Eye (tissue), 1 donor: ENCODE data around the gene OSGEPL1.
"Not testable (repeated sequence)": the region's sequence is repeated elsewhere in the genome, so short reads cannot be mapped to it uniquely, and the experiment has no call there.

ENCODE experiments used
- DNase-seq: peaks from one replicate; pipeline ENCODE4 v3.0.0-alpha.2; 2015

The OSGEPL1 gene

DNA sequence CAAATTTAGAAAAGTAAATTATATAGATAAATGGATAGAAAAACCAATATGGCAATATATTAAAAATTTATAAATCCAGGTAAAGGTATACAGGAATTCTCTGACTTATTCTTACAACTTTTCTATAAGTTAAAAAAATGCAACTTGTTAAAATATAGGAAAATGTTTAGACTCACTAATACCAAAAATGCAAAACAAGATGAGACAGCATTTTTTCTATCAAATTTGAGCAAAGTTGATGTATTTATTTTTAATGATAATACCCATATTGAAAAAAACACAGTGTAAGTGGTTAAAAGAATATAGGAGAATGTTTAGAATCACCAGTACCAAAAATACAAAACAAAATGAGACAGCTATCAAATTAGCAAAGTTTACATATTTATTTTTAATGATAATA is 35.7 kb downstream of the OSGEPL1 start:
- DNase-seq, result no peak

DNA sequence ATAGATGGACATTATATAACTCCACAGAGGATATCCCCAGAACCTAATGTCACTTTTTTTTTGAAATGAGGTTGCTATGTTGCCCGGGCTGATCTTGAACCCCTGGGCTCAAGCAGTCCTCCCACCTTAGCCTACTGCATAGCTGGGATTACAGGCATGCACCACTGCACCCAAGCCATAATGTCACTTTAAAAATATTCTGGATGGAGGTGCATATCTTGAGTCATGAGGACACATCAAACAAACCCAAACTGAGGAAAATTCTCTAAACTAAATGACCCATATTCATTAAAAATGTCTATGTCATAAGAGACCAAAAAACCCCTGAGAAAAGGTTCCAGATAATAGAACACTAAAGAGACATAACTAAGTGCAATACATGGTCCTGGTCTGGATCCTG is 36.3 kb downstream of the OSGEPL1 start:
- DNase-seq, result no peak

DNA sequence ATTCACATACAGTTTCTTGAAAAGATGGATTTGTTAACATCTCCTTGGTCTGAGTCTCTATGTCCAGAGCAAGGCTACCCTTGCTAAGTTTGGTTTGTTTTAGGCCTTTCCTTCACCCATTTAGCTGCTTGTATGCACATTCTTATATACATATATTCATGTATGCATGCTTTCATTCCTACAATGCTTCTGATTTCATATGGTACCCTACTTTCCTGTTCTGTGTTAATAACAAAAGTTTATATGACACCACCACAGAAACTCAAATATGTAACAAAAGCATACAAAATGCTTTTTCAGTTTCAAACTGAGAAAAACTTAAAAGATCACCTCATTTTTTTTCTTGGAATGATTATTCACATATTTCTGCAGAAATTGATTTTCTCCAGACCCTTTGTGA is 39.4 kb downstream of the OSGEPL1 start:
- no peak for DNase-seq

DNA sequence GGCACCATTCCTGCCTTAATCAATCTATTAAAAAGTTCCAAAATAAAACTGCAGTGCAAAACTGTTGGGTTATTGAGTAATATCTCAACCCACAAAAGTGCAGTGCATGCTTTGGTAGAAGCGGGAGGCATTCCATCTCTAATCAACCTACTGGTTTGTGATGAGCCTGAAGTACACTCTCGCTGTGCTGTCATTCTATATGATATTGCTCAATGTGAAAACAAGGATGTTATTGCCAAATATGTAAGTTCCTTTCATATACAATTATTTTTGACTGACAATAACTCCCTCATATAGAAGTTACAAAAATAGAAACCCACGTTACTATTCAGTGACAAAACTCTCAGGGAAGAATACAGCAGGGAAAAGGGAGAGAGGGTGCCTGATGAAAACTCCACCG is 43.0 kb downstream of the OSGEPL1 start:
- no peak for DNase-seq

DNA sequence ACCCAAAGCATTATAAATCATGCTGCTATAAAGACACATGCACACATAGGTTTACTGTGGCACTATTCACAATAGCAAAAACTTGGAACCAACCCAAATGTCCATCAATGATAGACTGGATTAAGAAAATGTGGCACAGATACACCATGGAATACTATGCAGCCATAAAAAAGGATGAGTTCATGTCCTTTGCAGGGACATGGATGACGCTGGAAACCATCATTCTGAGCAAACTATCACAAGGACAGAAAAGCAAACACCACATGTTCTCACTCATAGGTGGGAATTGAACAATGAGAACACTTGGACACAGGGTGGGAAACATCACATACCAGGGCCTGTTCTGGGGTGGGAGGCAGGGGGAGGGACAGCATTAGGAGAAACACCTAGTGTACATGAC is 45.0 kb downstream of the OSGEPL1 start:
- DNase-seq, result not testable (repeated sequence)

DNA sequence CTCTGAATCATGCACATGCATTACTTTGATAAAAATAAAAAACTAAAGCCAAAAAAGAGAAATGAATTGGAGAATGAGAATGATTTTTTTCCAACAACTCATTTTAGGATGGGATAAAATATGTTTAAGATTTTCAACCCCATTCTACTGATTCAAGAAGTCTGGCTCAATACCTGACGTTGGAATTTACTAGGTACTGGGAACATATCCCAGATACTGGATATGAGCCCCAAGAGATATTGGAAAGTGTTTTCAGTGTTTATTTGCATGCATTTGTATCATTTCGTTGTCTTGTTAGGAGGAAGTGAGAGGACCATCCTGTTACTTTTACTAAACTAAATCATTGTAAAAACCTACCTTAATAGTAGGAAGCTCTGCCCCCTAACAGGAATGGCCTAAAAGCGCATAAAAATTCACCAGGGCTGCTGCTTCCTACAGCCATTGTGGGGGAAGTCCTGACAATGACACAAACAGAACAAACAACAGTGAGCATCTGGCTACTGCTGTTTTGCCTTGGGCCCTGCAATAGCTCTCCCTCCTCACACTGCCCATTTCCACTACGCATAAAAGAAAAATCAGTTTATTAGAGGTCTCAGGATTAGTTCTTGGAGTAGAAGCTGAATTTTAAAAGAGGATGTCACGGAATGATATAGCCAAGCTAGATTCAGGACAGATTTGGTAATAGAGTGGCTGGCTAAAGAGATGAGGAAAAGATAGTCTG is 52.9 kb downstream of the OSGEPL1 start:
- DNase-seq, result no peak

DNA sequence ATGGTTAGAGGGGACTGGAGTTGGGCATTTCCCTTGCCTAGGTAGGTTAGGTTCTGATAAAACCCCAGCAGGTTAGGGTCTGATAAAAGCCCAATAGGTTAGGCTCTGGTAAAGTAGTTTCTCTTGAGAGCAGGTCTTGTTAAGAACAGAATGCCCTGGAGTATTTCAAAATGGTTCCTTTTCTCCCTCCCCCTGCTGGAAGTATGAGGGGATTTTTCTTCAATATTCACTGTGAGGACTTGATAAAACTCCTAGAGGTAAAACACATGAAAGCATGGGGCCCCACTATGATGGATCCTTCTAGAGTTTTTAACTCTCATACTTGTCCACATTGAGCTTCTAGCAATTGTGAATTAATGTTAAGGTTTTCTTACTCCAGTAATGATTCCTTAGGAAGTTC is 60.5 kb downstream of the OSGEPL1 start:
- no peak for DNase-seq

DNA sequence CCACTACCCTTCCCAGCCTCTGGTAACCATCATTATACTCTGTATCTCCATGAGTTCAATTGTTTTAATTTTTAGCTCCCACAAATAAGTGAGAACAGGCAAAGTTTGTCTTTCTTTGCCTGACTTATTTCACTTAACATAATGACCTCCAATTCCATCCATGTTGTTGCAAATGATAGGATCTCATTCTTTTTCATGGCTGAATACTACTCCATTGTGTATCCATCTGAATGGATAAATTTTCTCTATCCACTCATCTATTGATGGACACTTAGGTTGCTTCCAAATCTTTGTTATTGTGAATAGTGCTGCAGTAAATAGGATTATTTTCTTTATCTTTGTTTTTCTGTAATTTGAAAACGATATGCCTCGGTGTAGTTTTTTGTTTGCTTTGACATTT is 61.9 kb downstream of the OSGEPL1 start:
- DNase-seq, result no peak

DNA sequence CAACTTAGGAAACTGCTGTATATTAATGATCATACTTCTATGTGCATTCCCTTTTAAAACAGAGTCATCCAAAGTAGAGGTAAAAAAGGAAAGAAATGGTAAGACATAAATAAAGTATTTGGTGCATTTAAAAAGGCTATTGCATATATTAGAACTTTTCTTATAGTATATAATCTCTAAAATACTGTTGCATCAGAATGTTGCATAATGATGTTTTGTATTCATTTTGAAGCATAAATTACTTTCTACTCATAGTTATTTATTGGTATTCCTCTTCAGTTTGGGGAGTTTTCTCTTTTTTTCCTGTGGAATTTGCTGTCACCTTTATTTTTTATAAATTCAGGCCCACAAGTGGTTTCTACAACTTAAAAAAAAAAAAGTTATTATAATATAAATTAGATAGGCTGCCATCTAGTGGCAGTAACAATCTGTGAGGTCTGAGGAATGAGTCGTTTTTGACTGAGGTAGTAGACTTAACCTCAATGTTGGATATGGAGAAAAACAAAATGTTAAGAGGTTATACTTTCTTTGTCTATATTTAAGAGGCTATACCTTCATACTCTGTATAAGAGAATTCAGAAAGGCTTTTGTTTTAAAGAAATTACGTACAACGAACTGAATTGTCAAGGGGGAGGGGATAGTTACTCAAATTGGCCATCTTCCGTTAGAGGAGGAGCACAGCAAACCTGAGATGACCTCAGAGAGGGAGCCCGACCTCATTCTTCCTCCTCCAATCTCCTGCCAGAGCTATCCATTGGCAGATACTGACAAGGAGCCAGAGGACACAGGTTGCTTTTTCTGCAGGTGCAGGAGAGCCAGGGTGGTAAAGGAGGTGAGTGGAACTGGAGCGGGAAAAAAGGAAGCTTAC is 64.3 kb downstream of the OSGEPL1 start:
- DNase-seq, result peak; percentile 67
